Epithelial cell of proximal tubule (primary cell): ENCODE data around the gene TMEM243. TPM values are rescaled to one million over a fixed set of nuclear protein-coding genes. Genes with fewer than 3 reads are reported as not detected.
A peak's percentile ranks its signal among the peaks of the same experiment; 100 is the strongest.
"Not testable (repeated sequence)": the region's sequence is repeated elsewhere in the genome, so short reads cannot be mapped to it uniquely, and the experiment has no call there.

Experiments used
- DNase-seq: peaks from one replicate; pipeline ENCODE4 v3.0.0-alpha.2; 2011; ENCODE audit warnings: low read depth
- H3K4me3 ChIP-seq: 2 replicates; pipeline ENCODE4 v1.5.1; 2011; ENCODE audit warnings: low read depth, mild to moderate bottlenecking, low read length
- CTCF ChIP-seq: conservative IDR thresholded peaks from 2 replicates; pipeline ENCODE4 v1.5.1; 2012; ENCODE audit warnings: low read depth, mild to moderate bottlenecking, low read length
- total RNA-seq: library from RNA; depleted of rRNA; stranded (reverse); fragments of >200 nt; gene quantifications from 2 replicates; pipeline ENCODE4 v1.2.3, GENCODE V29; 2015

The TMEM243 gene
- 36.2 and 37.3 TPM in 2 replicates for total RNA-seq

GRCh38 chr7:87219545-87220025 lies at the start of gene TMEM243:
Gene TMEM243 (minus strand): TSS chr7:87219732. CDS start chr7:87219503, 229 bp downstream.
- peak within 1 kb of the TSS; percentile 83 for H3K4me3 ChIP-seq
- no peak for DNase-seq
- peak; percentile 22 for TF ChIP-seq CTCF

- DNase-seq: no peak
- TF ChIP-seq CTCF: no peak
- H3K4me3 ChIP-seq: no peak overlapping the region
These were observed 47.8 kb upstream of the TMEM243 start for GRCh38 chr7:87267239-87267900.

- no peak for DNase-seq
- H3K4me3 ChIP-seq: no peak overlapping the region
- TF ChIP-seq CTCF: no peak
These were observed 44.0 kb upstream of the TMEM243 start for GRCh38 chr7:87263537-87263936.

GRCh38 chr7:87253589-87254087 lies 34.1 kb upstream of the TMEM243 start:
- DNase-seq: no peak
- no peak for TF ChIP-seq CTCF
- H3K4me3 ChIP-seq: no peak overlapping the region

- DNase-seq, H3K4me3 ChIP-seq: not testable (repeated sequence)
These were observed 26.1 kb upstream of the TMEM243 start for GRCh38 chr7:87245671-87246070.

GRCh38 chr7:87238464-87239051 lies 19.0 kb upstream of the TMEM243 start:
- not testable (repeated sequence) for H3K4me3 ChIP-seq, DNase-seq

- no peak for TF ChIP-seq CTCF
- DNase-seq: no peak
- H3K4me3 ChIP-seq: no peak overlapping the region
These were observed 15.4 kb upstream of the TMEM243 start for GRCh38 chr7:87234949-87235348.

- no peak overlapping the region for H3K4me3 ChIP-seq
- TF ChIP-seq CTCF: no peak
- no peak for DNase-seq
These were observed 12.2 kb upstream of the TMEM243 start for GRCh38 chr7:87231711-87232110.
